T follicular helper cell (primary cell): ENCODE results near the gene RRBP1.
A peak's percentile ranks its signal among the peaks of the same experiment; 100 is the strongest.

Experiments
- DNase-seq: peaks from one replicate; pipeline ENCODE4 v3.0.0-alpha.2; 2020; ENCODE audit warnings: low read depth

The RRBP1 gene

GRCh38 chr20:17621229-17621968, 60.6 kb downstream of the RRBP1 start:
- DNase-seq: no peak

DNA sequence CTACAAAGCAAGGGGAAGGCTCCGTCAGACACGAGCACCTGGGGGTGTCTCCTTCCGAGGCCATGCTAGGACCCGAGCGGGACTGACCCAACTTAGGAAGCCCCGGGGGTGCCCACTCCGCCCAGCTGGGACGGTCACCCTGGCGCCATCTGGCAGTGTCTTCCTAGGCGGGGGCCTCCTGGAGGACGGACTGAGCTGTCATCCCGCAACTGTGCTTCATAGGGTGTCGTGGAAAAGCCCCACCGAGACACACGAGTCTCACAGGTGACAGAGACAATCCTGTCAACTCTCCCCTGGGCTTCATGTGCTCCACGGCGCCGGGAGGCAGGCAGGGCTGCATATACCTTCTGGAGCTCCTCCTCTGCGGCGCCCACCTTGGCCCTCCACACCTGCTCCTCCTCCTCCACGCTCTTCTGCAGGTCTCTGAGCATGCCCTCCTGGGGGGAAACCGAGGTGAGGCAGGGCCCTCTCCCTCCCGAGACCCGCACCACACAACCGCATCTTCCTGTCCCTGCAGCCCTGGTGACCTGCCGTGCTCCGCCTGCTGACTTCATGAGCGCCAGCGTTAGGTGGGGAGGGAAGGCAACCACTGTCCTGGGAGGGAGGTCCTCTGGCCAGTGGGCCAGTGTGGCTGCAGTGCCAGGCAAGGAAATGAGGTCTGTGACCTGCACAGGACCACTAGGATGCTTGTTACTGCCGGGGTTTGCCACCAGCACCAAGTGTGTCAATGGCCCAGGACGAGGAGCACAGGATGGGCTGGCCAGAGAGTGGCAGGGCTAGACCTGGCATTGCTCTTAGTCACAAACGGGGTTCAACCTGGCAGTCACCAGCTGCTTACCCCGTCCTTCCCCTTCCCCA, 61.4 kb downstream of the RRBP1 start:
- DNase-seq: no peak

DNA sequence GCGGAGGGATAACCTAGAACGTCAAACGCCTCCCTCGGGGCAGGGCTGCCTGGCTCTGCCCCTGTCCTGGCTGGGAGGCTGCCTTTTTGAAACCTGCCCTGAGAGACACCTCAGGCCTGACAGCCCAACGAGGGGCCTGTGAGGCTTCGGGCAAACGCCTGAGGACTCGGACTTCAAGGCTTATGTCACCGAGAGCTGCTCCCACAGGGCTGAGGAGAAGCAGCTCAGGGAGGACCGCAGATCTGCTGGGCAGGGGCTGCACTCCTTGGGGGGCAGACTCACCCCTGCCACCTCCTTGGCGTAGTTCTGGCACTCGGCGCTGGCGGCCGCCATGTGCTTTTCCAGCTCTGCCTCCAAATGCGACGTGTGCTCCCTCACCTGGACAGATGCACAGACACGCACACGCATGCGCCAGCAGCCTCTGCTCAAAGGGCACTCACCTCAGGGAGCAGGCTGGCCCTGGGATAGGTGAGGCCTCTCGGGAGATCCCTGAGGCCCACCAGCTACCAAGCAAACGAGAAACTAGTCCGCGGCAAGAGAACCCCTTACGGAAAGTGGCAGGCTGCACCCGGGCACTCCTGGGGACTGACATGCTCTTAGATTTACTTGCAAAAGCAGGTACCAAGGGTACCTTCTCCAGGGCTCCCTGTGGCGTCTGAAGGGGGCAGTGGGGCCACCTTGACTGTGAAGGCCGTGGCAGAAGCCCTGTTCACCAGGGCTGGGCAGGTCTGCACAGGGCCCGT, 62.5 kb downstream of the RRBP1 start:
- DNase-seq: no peak

DNA sequence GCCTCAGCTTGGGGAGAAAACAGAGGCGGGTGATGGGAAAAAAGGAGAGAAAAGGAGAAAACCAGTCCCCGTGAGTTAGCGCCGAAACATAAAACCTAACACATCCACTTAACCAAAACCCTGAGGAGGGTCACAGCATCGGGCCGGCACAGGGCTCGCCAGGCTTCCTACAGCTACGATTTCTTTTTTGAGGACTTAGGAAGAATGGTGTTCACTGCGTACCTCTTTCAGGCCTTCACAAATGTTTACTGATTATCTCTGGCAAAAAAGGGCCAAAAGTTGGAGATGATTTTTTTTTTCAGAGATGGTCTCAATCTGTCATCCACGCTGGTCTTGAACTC, 63.4 kb downstream of the RRBP1 start:
- DNase-seq: no peak

- DNase-seq: no peak
Observed at GRCh38 chr20:17617868-17618672, 64.0 kb downstream of the RRBP1 start.

DNA sequence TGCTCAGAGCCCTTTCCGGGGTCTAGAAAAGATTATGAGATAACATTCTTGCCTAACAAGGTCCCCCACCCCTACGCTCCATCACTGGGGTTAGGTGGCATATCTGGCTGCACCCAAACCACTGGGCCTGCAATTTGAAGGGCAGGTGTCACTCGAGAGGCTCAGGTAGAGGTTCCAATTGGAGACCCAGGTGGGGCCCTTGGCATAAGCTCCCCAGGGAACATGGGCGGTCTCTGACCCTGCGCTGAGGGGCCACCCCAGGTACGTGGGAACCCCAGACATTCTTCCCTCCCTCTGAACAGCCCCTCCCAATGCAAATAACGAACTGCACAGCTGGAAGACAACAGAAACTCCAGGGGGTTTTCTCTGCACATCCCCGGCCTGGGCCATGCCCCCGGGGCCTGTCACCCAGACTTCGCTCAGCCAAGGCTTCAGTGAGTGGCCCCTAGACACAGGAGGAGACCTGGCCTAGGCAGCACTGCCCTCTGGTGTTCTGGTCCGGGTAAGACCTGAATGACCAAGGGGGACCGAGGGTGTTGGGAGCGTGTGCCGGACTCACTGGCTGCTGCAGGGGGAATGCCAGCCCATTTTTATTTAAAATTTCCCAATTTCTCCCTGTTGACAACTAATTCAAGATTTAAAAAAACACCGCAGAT, 64.7 kb downstream of the RRBP1 start:
- DNase-seq: peak; percentile 33

DNA sequence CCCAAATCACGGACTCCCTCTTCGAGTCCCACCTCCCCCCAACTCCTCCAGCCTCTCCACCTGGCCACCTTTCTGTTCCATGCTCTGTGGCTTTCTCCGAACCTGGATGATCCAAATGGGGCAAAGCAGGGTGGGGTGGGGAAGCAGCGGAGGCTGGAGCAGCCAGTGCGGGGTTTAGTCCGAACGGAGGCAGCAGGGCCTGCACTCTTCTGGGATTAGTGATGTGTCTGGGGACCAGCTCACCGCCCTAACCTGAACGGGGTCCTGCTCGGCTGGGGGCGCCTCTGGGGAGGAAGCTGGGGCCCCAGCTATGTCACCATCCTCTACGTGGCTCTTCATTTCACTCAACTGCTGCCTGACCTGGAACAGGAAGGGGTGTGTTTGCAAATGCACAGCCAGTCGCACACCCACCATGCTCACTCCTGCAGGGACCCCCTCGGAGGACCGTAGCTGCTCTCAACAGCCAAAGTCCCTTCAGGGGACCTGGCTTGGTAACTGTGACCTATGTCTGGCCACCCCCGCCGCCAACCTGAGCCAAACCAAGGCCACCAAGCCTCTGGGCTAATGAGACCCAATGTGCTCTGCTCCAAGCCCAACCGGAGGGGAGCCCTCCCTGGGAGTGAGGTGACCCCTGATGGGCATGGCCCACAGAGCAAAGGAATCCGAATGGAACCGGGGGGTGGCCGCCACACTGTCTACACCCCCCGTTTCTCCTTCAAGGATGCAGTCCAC, 65.4 kb downstream of the RRBP1 start:
- DNase-seq: no peak

DNA sequence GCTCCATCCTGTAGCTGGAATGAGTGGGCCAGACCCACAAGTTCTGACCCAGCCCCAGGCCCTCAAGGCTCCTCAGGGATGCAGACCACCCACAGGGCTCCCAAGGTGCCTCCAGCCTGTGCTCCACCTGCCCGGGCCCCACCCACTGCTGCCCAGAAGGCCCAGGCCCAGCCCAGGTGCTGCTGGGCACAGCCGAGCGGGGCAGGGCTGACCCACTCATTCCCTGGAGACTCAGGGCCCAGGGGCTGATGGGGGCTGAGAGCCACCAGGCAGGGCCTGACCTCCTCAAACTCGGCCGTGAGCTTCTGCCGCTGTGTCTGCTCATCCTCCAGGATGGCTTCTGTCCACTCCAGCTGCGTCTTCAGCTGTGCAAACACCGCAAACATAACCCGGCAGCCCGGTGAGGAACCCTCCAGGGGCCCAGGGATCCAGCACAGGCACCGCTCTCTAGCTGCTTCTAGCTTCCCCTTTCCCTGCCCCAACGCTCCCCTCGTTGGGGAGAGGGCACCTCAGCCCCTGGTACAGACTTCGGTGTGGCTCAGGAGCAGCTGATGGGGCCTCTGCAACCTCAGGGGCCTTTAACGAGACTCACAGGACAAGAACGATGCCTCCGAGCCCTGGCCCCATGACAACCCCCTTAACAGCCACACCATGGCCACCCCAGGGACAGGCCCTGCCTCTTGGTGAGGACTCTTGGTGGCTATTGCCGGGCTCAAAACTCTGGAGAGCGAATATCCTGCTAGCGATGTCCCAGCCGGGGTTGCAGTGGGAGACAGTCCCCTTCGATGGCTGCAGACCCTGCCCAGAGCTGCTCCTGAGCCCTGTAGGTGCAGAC, 66.2 kb downstream of the RRBP1 start:
- no peak for DNase-seq

- no peak for DNase-seq
Observed at GRCh38 chr20:17614812-17615644, 67.0 kb downstream of the RRBP1 start.

DNA sequence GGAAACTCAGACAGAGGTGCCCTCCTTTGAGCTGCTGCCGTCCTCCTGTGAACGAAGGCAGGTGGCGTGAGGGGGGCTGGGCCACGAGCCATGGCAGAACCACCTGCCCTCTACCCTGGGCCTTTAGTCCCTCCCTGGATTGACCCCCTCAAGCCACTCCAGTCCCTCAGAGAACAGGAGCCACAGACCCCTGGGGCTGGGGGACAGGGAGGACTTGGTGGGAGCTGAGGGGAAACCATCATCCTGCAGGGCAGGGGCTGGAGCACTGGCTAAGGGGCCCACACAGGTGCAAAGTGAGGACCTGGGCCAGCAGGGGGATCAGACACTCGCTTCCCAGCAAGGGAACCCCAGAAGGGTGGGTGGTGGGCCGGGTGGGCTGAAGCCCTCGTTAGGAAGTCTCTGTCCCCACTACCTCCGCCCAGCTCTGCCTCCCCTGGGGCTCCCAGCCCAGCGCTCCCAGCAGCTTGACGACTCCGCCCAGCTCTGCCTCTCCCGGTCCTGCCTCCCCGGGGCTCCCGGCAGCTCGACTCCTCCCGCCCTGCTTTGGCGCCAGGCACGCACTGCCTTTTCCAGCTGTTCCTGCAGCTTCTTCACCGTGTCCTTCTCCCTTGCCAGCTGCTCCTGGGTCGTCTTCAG, 67.7 kb downstream of the RRBP1 start:
- DNase-seq: no peak

DNA sequence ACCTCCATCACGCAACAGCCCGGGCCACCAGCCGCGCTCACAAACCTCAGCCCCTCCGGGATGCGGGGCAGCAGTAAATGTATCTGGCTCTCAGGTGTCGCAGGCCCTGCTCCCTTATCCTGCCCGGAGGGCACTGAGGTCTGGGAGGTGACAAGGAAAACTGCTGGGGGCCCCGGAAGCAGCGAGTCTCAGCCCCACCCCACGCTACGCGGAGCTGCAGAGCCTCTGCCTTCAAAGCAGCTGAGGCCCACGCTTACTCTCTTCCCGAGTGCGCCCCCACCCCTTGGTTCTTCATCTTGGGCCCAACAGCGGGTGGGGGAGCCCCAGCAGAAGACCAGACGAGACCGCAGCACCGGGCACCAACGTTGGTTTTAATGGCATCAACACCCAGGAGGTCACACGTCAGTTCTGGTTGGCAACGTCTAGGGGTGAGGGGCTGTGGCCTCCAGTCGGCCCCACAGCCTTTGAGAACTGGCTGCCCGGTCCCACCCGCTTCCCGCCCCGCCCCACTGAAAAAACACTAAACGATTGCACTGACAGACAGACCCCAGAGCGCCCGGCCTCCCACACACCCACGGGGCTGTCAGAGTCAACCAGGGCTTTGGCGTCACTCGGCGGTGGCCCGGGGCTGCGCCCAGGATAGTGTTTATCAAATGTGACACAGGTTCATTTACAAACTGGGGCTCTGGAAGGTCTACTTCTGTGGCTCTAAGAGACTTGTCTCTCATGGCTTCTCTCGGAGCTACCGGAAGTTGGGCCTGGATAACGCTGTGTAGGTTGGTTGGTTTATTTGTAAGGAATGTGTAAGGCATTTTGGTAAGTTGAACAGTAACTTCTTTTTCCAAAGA, 68.5 kb downstream of the RRBP1 start:
- DNase-seq: no peak

- no peak for DNase-seq
Observed at GRCh38 chr20:17612992-17613327, 69.1 kb downstream of the RRBP1 start.

DNA sequence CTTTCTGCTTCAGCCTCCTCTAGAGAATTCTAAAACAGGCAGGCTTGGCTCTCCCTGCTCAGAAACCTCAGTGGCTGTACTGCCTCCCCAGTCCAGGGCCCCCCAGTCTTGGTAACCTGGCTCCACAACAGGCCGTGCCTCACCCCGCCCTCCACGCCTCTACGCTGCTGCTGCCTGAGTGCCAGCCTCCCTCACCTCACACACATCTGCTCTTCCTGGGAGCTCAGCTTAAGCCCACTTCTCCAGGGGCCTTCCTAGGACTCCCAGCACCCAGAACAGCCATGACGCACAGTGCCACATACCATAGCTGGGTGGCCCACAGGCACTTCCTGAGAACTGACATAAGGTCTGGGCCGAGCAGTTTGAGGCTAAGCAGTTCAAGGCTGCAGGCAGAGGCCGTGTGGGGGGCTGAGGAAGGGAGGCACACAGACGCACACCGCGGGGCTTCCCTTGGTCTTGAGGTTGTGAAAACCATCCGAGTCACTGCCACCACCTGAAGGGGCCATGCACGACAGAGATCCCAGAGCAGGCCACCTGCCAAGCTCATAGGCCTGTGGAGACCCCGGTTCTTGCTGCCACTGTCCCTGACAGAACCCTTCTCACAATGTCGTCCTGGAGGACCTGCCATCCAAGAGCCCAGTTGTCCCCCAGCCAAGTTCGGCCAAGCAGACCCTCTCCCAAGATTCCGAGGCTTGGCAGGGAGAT, 69.6 kb downstream of the RRBP1 start:
- DNase-seq: no peak

DNA sequence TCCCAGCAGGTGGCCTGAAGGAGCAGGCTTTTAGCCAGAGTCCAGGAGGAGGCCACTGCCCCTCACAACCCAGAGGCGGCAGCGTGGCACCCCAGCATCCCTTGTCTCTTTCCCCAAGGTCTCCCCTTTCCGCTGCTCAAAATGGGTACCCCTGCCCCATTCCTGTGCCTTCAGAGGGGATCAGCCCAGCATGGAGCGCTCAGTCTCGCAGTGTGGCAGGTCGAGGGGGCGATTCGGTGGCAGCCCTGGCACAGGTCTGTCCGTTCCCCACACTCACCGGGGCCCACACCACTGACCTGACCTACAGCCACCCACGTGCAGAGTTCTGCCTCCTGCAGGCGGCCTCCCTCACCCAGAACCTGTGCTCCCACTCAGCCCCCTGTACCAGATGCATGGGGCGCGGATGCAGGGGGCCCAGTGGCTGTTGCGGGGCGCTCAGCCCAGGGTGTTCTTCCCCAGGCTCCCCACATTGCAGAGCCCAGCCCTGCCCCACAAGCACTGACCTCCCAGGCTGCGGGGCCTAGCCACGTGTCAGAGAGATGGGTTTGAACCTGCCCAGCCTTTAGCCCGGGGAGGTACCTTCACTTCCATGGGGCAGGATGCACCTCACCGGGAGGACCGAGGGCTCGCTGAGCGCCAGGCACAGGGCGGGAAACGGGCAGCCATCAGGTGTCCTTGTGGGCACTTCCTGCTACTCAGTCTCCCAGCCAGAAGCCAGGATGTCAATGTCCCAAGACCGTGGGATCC, 70.3 kb downstream of the RRBP1 start:
- no peak for DNase-seq

GRCh38 chr20:17611290-17611539, 70.8 kb downstream of the RRBP1 start:
- DNase-seq: no peak

DNA sequence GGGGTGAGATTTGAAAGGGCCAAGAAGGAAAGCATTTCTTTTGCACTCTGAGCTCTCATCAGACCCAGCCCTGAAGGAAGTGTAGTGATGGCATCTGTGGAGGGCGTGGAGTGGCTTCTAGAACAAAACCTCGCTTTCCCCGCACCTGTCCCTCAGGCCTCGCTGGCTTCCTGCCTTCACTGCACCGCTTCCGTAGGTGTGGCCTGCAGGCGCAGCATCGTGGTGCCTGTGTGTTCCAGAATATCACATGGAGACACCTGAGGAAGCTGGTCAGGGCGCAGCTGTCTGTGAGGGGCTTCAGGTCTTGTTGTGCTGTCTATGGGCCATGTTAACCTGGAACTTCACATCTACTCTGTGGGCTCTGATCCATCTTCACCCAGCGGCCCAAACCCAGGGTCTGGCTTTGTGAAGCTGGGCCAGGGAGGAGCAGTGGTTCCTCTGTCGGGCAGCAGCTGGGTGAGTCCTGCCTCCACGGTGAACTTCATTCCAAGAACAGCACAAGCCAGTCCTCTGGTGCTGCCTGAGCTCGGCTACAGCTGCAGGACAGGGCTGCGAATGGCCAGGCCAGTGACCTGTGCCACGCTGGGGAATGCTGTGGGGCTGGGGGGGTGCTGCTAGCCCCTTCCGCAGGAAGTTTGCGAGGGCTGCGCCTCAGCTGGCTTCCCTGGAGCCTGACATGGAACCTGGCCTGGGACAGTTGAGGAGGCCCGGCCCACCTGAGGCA, 71.3 kb downstream of the RRBP1 start:
- peak; percentile 43 for DNase-seq
